NOMO-1 (cell line): Measurements from ENCODE around the gene SLC17A2.
"Not testable (repeated sequence)": the region's sequence is repeated elsewhere in the genome, so short reads cannot be mapped to it uniquely, and the experiment has no call there.

Experiments used
- DNase-seq, 2 experiments: peaks; one replicate each; lab custom pipeline; 2025; ENCODE audit not compliant: unreplicated experiment in 2 of 2; lab: John Stamatoyannopoulos, UW

SLC17A2 gene

DNA sequence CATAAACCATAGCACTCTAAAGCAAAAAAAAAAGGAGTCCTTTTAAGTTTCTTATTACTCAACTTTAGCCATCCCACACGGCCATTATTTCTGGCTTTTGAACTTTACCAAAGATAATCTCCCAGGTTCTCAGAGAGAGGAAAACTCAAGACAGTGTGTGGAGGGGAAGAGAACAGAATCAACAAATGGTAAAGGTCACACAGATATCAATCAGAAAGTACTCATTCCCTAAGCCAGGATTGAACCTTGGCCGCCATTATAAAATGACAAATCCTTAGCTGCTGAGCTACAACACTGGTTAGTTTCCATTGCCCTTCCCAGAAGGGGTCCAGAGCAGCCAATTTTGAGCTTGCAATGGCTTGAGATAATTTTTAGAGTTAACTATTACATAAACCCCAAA, 22.0 kb upstream of the SLC17A2 start:
- no peak for DNase-seq

DNA sequence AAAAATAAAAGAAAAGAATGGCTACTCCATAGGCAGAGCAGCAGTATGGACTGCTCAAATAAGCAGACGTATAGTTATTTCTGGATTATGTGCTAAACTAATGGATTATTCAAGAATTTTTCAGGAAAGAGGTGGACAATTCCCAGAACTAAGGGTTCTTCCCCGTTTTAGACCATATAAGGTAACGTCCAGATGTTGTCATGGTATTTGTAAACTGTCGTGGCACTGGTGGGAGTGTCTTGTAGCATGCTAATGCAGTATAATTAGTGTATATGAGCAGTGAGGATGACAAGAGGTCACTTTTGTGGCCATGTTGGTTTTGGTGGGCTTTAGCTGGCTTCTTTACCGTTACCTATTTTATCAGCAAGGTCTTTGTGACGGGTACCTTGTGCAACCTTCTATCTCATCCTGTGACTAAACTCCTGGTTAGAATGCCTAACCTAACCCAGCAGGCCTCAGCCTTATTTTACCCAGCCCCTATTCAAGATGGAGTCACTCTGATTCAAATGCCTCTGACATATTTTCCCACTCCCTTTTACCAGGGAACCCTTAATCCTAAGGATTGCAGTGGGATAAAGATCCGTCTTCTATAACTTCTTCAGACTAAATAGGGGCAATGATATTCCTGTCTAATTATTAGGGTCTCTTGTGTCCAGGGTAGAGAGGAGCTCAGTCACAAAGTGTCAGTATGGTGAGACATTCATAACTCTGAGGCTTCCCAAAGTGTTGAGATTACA, 21.0 kb upstream of the SLC17A2 start:
- DNase-seq: no peak

DNA sequence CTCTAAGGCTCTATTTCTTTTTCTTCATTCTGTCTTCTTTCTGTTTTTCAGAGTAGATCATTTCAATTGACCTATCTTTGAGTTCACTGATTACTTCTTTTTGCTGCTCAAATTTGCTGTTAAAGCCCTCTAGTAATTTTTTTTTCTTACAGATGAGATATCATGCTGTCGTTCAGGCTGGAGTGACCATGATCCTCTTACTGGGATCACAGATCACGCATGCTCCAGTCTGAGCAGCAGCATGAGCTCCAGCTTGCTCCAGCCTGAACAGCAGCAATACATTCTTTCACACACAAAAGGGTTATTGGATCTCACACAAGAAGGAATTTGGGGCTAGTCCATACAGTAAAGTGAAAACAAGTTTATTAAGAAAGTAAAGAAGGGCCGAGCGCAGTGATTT, 19.8 kb upstream of the SLC17A2 start:
- no peak for DNase-seq

DNA sequence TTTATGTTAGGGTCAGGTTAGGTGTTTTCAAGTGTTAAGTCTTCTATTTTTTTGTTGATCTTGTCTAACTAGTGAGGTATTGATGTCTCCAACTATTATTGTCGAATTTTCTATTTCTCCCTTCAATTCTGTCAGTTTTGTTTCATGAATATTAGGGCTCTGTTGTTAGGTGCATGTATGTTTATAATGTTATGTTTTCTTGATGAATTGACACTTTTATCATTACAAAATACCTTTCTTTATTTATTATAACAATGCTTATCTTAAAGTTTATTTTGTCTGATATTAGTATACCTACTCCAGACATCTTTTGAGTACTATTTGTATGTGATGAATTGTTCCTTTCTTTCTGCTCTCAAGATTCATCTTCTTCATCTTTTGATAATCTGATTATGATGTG, 19.2 kb upstream of the SLC17A2 start:
- DNase-seq: no peak

DNA sequence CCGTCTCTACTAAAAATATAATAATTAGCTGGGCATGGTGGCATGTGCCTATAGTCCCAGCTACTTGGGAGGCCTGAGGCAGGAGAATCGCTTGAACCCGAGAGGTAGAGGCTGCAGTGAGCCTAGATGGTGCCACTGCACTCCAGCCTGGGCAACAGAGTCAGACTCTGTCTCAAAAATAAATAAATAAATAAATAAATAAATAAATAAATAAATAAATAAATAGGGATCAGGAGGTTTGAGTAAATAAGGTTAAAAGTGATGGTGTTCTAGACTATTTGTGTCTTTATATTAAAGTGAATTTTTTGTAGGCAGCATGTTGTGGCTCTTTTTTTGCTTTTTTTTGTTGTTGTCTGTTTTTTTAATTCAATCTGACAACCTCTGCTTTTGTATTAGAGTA, 17.0 kb upstream of the SLC17A2 start:
- DNase-seq: not testable (repeated sequence)

DNA sequence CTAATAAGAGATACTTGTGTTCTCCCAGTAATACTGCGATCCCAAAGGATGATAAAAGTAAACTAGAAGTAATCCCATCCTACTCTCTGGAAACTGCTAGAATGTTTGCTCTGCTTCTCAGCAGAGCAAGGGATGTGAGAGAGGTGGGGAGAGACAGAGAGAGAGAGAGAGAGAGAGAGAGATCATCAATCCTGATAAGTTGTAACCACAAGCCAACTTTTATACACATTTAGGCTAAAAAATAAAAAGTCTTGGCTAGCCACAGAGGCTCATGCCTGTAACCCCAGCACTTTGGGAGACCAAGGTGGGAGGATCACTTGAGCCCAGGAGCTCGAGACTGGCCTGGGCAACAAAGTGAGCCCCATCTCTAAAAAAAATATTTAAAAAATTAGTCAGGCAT, 16.1 kb upstream of the SLC17A2 start:
- no peak for DNase-seq

DNA sequence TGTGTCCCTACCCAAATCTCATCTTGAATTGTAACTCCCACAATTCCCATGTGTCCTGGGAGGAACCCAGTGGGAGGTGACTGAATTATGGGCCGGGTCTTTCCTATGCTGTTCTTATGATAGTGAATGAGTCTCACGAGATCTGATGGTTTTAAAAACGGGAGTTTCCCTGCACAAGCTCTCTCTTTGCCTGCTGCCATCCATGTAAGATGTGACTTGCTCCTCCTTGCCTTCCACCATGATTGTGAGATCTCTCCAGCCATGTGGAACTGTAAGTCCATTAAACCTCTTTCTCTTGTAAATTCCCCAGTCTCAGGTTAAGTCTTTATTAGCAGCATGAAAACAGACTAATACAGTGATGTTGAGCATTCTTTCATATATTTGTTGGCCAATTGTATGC, 15.2 kb upstream of the SLC17A2 start:
- not testable (repeated sequence) for DNase-seq

DNA sequence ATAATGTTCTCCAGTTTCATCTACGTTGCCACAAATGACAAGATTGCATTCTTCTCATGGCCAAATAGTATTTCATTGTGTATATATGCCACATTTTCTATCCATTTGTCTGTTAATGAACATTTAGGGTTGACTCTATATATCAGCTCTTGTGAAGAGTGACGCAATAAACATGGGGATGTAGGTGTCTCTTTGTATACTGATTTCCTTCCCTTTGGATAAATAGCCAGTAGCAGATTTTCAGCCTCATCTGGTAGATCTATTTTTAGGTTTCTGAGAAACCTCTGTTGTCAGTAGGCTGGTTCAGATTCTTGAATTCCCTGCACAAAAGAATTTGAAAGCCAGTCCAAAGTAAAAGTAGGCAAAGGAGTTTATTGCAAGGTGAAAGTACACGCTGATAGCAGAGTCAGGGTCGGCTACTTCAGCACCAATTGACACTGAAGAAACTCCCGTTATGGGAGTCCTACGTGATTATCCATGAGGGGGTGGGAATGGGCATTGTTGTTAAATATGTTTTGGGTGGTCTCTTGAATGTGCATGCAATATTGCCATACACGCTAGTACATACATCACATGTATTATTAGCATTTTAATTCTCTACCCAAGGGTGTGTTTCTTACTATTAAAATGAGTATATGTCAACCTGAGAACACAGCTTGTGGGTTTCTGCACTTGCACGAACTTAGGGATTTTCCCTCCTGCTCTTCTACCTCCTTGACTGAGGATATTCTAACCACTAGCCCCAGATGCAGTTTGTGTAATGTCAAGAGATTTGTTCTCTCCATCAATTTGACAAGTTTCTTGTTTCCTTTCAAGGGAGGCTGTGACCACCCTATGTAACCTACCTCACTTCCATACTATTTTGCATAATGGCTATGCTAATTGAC, 14.4 kb upstream of the SLC17A2 start:
- DNase-seq: no peak

DNA sequence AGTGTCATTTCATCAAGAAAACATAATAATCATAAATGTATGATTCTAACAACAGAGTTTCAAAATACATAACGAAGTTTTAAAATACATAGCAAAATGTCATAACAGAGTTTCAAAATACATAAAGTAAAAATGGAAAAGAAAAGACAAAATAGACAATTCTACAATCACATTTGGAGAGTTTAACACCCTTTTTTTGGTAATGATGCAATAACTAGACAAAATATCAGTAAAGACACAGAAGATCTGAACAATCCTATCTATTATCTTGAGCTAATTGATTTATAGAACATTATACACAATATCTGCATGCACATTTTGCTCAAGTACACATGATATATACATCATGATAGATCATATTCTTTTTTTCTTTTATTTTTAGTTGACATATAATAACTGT, 13.4 kb upstream of the SLC17A2 start:
- no peak for DNase-seq

DNA sequence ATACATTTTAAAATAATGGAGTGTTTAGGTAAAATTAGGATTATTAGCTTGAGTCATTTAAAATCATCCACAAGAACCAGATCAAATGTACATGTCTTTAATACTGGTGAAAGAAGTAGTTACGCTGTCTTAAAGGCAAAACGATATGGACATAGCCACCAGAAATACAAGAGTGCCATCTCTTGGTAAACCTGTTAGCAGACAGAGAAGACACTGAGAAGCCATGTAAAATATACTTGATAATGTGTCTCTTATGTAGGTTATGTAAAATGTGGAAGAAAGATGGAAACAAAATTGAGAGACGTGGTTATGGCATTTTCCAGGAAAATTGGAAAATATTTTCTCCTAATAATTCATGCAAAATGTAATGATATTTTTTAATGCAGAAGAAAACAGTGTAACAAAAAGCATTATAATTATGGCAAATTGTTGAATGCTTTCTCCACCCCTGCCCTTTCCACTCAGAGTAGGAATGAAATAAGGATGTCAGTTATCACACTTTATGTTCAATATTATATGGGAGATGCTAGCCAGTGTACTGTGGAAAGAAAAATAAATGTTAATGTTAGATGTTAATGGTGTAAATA, 12.2 kb upstream of the SLC17A2 start:
- DNase-seq: peak; percentile 18 to 59

DNA sequence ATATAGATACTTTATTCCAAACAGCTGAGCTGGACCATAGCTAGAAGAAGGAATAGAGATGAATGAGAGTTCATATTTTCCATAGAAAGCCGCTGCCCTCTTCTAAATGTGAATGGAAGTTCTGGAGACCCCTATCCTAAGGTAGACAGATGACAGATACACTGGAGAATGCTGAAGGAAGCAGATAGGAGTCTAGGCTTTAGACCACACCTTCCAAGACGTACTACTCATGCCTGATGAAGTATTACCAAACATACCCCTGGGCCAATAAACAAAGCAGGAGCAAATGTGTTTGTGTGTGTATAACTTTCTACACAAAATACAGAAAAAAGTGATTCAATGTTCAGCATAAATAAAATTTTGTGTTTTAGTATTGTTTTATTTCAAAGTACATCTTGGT, 9.1 kb upstream of the SLC17A2 start:
- DNase-seq: no peak

DNA sequence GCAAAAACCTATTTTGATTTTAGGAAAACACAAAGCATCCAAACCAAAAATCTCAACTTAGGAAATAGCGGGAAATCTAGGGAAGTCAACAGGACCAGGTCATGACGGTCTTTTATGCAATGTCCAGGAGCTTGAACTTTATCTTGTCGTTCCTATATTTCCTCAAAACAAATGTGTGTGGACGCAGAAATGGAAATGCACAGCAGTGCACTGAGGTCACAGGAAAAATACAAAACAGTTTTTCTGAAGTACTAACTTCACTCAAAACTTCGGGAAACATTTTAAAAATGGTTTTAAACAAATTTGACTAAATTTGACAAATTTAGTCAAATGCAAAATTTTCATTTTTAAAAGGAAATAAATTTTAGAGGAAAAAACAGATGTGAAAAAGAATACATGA, 5.5 kb upstream of the SLC17A2 start:
- DNase-seq: no peak

DNA sequence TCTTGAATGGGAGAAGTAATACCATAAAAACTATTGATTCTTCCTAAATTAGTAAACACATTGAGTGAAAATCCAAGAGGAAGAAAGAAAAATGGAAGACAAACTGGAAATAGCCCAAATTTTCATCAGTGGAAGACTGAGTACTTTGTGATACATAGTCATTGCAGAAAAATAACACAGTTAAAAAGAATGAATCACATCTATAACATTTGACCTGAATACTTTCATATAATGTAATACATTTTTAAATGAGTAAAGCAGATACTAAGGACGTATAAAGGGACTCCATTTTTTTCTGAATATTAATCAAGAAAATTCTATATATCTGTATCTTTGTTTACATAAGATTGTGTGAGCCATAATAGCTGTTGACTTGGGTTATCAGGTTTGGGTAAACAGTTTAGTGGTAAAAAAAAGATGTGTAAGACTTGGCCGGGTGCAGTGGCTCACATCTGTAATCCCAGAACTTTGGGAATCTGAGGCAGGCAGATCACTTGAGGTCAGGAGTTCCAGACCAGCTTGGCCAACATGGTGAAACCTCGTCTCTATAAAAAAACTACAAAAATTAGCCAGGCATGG, 4.3 kb upstream of the SLC17A2 start:
- DNase-seq: no peak

DNA sequence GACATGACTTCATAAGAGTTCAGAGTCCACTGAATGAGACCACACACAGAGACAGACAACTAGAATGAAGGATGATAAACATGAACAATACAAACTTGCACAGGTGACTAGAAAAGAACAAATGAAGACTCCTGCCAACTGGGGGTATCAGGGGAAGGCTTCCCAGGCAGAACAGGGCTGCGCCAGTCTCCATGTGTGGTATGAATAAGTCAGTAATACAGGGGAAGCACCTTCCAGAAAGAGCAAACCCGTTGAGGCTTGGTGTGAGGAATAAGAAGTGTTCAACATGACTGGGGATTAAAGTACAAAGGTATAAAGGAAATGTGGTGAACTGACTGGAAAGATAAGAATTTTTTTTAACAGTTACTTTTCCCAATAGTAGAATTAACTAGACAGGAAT, 3.7 kb upstream of the SLC17A2 start:
- no peak for DNase-seq

DNA sequence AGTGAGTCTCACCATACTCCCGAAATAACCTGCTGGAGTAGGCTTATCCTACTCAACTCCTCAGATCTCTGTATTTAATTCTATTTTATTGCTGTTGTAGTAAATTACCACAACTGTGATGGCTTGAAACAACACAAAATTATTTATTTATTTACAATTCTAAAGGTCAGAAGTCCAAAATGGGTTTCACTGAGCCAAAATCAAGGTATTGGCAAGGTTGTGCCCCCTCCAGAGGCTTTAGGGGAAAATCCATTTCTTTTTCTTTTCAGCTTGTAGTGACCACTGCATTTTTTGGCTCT, 869 bp upstream of the SLC17A2 start:
- DNase-seq: no peak

DNA sequence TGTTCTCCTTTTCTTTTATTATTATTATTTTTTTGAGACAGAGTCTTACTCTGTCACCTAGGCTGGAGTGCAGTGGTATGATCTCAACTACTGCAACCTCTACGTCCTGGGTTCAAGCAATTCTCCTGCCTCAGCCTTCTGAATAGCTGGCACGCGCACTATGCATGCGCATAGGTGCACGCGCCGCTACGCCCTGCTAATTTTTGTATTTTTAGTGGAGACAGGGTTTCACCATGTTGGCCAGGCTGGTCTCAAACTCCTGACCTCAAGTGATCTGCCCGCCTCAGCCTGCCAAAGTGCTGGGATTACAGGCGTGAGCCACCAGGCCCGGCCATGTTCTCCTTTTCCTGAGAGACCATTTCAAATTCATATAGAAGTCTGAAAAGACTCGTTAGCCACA, 706 bp downstream of the SLC17A2 start:
- not testable (repeated sequence) for DNase-seq

DNA sequence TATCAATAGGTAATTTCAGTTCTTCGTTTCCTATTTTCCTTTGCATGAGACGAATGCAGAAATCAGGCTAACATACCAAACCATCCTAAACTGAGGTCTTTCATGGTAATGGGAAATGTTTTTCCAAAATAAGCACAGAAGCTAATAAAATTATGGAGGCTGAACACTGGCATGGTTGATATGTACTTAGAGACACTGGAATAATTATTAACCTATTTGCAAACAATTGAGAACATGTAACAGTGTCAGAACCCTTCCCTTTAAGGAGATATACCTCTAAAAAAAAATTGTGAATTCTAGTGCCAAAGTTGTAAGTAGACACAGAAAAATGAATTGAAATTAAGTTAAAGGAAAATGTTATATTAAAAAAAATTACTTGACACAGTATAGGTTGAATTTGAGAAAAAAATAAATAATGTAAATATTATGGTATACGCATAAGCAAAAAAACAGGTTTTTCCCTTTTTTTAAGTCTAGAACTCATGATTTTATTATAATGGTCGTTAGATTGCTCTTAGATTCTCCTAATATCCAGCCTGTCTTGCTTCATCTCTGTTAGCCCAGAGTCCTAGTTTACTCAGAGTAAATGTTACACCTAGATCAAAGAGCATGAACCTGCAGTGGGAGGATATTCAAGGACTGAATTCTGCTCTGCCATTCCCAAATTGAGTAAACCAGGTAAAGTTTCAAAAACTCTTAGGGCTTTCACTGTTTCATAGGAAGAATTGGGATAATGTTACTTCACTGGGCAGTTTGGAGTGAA, 1.7 kb downstream of the SLC17A2 start:
- no peak for DNase-seq

DNA sequence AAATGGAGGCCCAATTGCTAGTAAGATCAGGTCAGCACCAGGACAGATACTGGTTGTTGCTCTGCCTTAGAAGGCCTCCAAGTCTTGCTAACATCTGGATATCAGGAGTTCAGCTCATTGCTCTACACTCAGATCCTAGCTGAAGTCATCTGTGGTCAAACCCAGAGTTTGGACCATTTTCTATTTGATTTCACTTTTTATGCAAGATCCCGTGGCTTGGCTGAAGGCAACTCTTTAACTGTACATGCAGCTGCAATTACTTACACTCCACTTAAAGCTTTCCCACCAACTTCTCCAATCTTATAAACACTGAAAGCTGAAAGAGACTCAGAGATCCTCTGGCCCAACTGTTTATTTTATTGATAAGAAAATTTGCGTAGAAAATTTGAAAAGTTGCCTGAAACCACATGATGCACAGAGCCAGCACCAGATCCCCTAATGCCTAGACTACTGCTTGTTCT, 2.7 kb downstream of the SLC17A2 start:
- DNase-seq: no peak

DNA sequence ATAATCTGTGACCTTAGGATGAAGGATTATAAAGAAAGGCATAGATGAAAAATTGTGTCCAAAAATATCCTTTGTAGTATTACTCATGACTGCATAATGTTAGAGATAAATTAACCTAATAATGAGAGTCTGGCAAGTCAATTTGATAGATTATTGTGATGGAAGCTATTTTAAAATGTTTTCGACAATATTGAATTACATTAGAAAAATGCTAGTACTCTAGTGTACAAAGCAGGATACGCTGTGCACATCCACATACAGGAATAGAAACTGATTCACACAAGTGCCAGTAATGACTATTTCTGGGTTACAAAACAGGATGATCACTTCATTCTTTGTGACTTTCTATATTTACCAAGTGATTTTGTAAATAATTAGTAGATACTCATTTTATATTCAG, 3.3 kb downstream of the SLC17A2 start:
- DNase-seq: peak in 1 of 2 experiments; percentile 39

DNA sequence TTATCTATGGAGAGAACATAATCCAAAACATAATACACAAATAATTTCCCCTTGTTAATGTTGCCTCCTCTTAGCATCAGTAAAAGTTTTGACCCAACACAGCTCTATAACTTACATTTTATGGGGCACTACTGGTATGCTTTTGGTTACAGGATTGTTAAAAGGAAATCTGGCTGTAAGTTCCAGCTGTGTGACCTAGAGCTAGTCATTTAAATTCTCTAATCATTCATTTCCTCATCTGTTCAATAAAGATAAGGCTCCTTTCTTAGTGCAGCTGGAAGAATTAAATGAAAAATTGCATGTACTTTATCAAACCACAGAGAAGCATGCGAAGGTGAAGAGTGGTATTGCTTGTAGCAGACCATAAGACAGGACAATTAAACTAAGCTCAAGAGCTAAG, 4.6 kb downstream of the SLC17A2 start:
- no peak for DNase-seq

DNA sequence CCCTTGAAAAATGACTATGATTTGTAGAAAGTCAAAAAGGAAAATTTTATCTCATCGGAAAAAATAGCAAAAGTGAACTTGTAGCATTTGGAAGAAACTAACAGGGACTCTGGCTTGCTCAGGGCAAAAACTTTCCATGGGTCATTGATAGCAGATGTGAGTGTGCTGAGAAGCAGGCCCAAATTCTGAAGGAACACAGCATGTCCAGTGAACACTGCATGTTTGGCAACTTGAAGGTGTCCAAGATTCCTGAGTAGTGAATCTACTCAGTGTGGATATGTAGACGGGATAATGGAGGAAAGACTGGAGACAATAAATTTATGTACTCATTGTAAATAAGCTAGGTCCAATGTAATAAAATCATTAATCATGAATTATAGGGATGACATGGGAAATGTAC, 8.2 kb downstream of the SLC17A2 start:
- DNase-seq: no peak
